DOHH2 (cell line): ENCODE results near the gene NEK11.

Experiments used
- H3F3A ChIP-seq: fragments of 200-600 bp; sonication (generic), shearing (Covaris generic); 2 replicates; pipeline ENCODE4 v1.6.0; 2016; ENCODE audit warnings: antibody characterized with exemption, mild to moderate bottlenecking; ENCODE audit not compliant: control insufficient read depth, insufficient read depth
- H3K27ac ChIP-seq: fragments of 200-600 bp; sonication (generic); 2 replicates; pipeline ENCODE4 v1.5.1; 2014; ENCODE audit warnings: low read depth, mild to moderate bottlenecking, low read length, moderate library complexity
- H3K27me3 ChIP-seq: fragments of 200-600 bp; sonication (generic); 2 replicates; pipeline ENCODE4 v1.6.1; 2014; ENCODE audit warnings: mild to moderate bottlenecking, low read length, mixed read lengths; ENCODE audit not compliant: control insufficient read depth
- H3K36me3 ChIP-seq: fragments of 200-600 bp; sonication (generic); 2 replicates; pipeline ENCODE4 v1.6.1; 2014; ENCODE audit warnings: mild to moderate bottlenecking, low read length, moderate library complexity, mixed read lengths; ENCODE audit not compliant: control insufficient read depth
- H3K4me1 ChIP-seq: fragments of 200-600 bp; sonication (generic); 2 replicates; pipeline ENCODE4 v1.6.1; 2014; ENCODE audit warnings: mild to moderate bottlenecking, low read length, mixed read lengths; ENCODE audit not compliant: control insufficient read depth
- H3K4me2 ChIP-seq: fragments of 200-600 bp; sonication (generic); 2 replicates; pipeline ENCODE4 v1.6.0; 2014; ENCODE audit warnings: mild to moderate bottlenecking, low read length, moderate library complexity
- H3K4me3 ChIP-seq: fragments of 200-600 bp; sonication (generic); 2 replicates; pipeline ENCODE4 v1.5.1; 2014; ENCODE audit warnings: mild to moderate bottlenecking, low read length, mixed read lengths
- H3K79me2 ChIP-seq: fragments of 200-600 bp; sonication (generic); 2 replicates; pipeline ENCODE4 v1.6.1; 2014; ENCODE audit warnings: mild to moderate bottlenecking, low read length, mixed read lengths; ENCODE audit not compliant: control insufficient read depth
- H3K9me2 ChIP-seq: fragments of 200-600 bp; sonication (generic); replicated peaks from 2 replicates; pipeline ENCODE4 v1.6.1; 2014; ENCODE audit warnings: mild to moderate bottlenecking, low read length, mixed read lengths; ENCODE audit not compliant: control insufficient read depth
- H3K9me3 ChIP-seq: fragments of 200-600 bp; sonication (generic); 2 replicates; pipeline ENCODE4 v1.6.1; 2014; ENCODE audit warnings: antibody characterized with exemption, low read length, mixed read lengths; ENCODE audit not compliant: control insufficient read depth, insufficient read depth
- H4K20me1 ChIP-seq: fragments of 200-600 bp; sonication (generic); 2 replicates; pipeline ENCODE4 v1.6.0; 2014; ENCODE audit warnings: low read depth, mild to moderate bottlenecking, antibody characterized with exemption, low read length, moderate library complexity; ENCODE audit not compliant: control insufficient read depth, insufficient read depth
- CTCF ChIP-seq: fragments of 200-600 bp; sonication (generic); IDR thresholded peaks from one replicate; pipeline ENCODE4 v1.5.1; 2014; ENCODE audit warnings: antibody characterized with exemption, mild to moderate bottlenecking, low read depth, low read length; ENCODE audit not compliant: poor library complexity, severe bottlenecking
- EZH2phosphoT487 ChIP-seq: fragments of 200-600 bp; sonication (generic); IDR thresholded peaks from 2 replicates; pipeline ENCODE4 v1.6.1; 2017; ENCODE audit warnings: borderline replicate concordance, mild to moderate bottlenecking, antibody characterized with exemption, low read length, moderate library complexity, mixed read lengths

NEK11 gene

GRCh38 chr3:131192701-131193100 lies 166.0 kb downstream of the NEK11 start:
- no peaks in the 10 kb centered on the region for H3K9me2 ChIP-seq
- H3K27ac ChIP-seq, result no peak overlapping the region
- H3K9me3 ChIP-seq, result no peaks in the 10 kb centered on the region
- H3K27me3 ChIP-seq, result no peaks in the 10 kb centered on the region
- H3F3A ChIP-seq, result no peaks in the 10 kb centered on the region
- no peaks in the 10 kb centered on the region for H3K4me1 ChIP-seq
- H3K36me3 ChIP-seq, result no peaks in the 10 kb centered on the region
- H3K79me2 ChIP-seq, result no peaks in the 10 kb centered on the region
- no peaks in the 10 kb centered on the region for H4K20me1 ChIP-seq
- no peak overlapping the region for H3K4me2 ChIP-seq
- no peak overlapping the region for H3K4me3 ChIP-seq
- no peak for TF ChIP-seq EZH2phosphoT487
- no peak for TF ChIP-seq CTCF

GRCh38 chr3:131193641-131194238 lies 167.1 kb downstream of the NEK11 start:
- Histone ChIP-seq H3K9me2 (no peaks in the 10 kb centered on the region), H3K4me2 (no peak overlapping the region), H3F3A (no peaks in the 10 kb centered on the region), H3K9me3 (no peaks in the 10 kb centered on the region), H3K36me3 (no peaks in the 10 kb centered on the region), H3K4me1 (no peaks in the 10 kb centered on the region), H3K27me3 (no peaks in the 10 kb centered on the region), H3K27ac (no peak overlapping the region), H4K20me1 (no peaks in the 10 kb centered on the region), H3K4me3 (no peak overlapping the region), H3K79me2 (no peaks in the 10 kb centered on the region)
- TF ChIP-seq CTCF (no peak), EZH2phosphoT487 (no peak)

- TF ChIP-seq EZH2phosphoT487 (no peak), CTCF (no peak)
- no peaks in the 10 kb centered on the region for H3K27me3 ChIP-seq
- no peaks in the 10 kb centered on the region for H3K9me3 ChIP-seq
- no peaks in the 10 kb centered on the region for H3K9me2 ChIP-seq
- H3K79me2 ChIP-seq, result no peaks in the 10 kb centered on the region
- H3K27ac ChIP-seq, result no peak overlapping the region
- no peak overlapping the region for H3K4me2 ChIP-seq
- H3K4me3 ChIP-seq, result no peak overlapping the region
- no peaks in the 10 kb centered on the region for H3K4me1 ChIP-seq
- no peaks in the 10 kb centered on the region for H3F3A ChIP-seq
- H3K36me3 ChIP-seq, result no peaks in the 10 kb centered on the region
- no peaks in the 10 kb centered on the region for H4K20me1 ChIP-seq
Measured at GRCh38 chr3:131194816-131195215, 168.1 kb downstream of the NEK11 start.
